Measurements from ENCODE around the gene NUCB2. TPM values are rescaled to one million over a fixed set of nuclear protein-coding genes. Genes with fewer than 3 reads are reported as not detected.

The NUCB2 gene
- total and polyA plus RNA-seq, 10 of the 15 experiments (the other 5 are each of a cell fraction or from before 2014, with no cell fraction given) = 16.0 to 74.1 (median 52.1) TPM

- no peak overlapping the region for H3K4me2 ChIP-seq (ENCODE audit: control insufficient read depth, insufficient read depth)
- RAD21 ChIA-PET (ENCODE audit: unreplicated experiment) = no interaction called here
- no peaks in the 10 kb centered on the region; the same call in 1 of the 2 replicates for H4K20me1 ChIP-seq (ENCODE audit: control insufficient read depth, insufficient read depth)
- H3K4me3 ChIP-seq = no peak overlapping the region
- no peaks in the 10 kb centered on the region for H3K36me3 ChIP-seq (ENCODE audit: control insufficient read depth in 2 of 2, insufficient read depth in 2 of 2, low read length in 1 of 2)
- no peak overlapping the region for H2AFZ ChIP-seq (ENCODE audit: control insufficient read depth, low read depth, low read length)
- no peaks in the 10 kb centered on the region for H3K79me2 ChIP-seq (ENCODE audit: control insufficient read depth, insufficient read depth, low read length)
- 48% methylated on average over 3 of the region's 3 CpGs for WGBS (ENCODE audit: insufficient coverage, insufficient replicate concordance, low lambda C conversion rate, missing lambda C conversion rate)
- CTCF ChIA-PET = no interaction called here
- no peak overlapping the region for H3K9ac ChIP-seq (ENCODE audit: control insufficient read depth, insufficient read depth, low read length)
- SMC1A ChIA-PET (ENCODE audit: uncharacterized antibody, unreplicated experiment) = interaction anchor here (0.6 kb wide), 1 partner anchor 108 kb away, joined by 3 read pairs; no protein-coding TSS in a partner anchor
- ATAC-seq (no peak), DNase-seq (ENCODE audit: low read depth, low spot score) (no peak), FAIRE-seq (no peak)
- BruUV-seq (replicated peaks) = no TSS peak
- no peaks in the 10 kb centered on the region for H3K27me3 ChIP-seq (replicated peaks in 1 of 2; ENCODE audit: control insufficient read depth in 2 of 2, insufficient read depth in 2 of 2, low read length in 1 of 2)
- TF ChIP-seq ATF3 (IDR thresholded peaks at IDR 0.05; ENCODE audit: borderline replicate concordance, extremely low read depth, low read depth, low read length) (no peak), BCL3 (IDR thresholded peaks at IDR 0.05; ENCODE audit: borderline replicate concordance, insufficient read depth, low read depth, low read length, poor library complexity, severe bottlenecking) (no peak), SMARCA5 (IDR thresholded peaks at IDR 0.05) (no peak), ELK1 (IDR thresholded peaks at IDR 0.05; ENCODE audit: low read depth, low read length) (no peak), HDGF (IDR thresholded peaks at IDR 0.05) (no peak), RBBP5 (conservative IDR thresholded peaks at IDR 0.05) (no peak), YY1 (IDR thresholded peaks at IDR 0.05; ENCODE audit: low read depth, low read length) (no peak), NFIC (IDR thresholded peaks at IDR 0.05; ENCODE audit: low read depth, low read length) (no peak), IKZF2 (IDR thresholded peaks at IDR 0.05) (no peak), CEBPZ (IDR thresholded peaks at IDR 0.05; ENCODE audit: low read depth, low read length) (no peak), STAT1 (conservative IDR thresholded peaks at IDR 0.05) (no peak)
- H3K27ac ChIP-seq (ENCODE audit: control insufficient read depth, insufficient read depth) = no peak overlapping the region
- H3K4me1 ChIP-seq (ENCODE audit: control insufficient read depth, insufficient read depth, low read length) = no peaks in the 10 kb centered on the region
- intact Hi-C loops (cut with micrococcal nuclease; ENCODE audit: unreplicated experiment) = no loop called here
- H3K9me3 ChIP-seq (replicated peaks; ENCODE audit: control insufficient read depth, insufficient read depth, low read length) = peaks cover 20% of the 10 kb centered on the region
- POLR2A ChIA-PET = no interaction called here
- in situ Hi-C loops (cut with MboI) = no loop called here
Observed at GRCh38 chr11:17376493-17376892, 100.0 kb downstream of the NUCB2 start.

Data from GM12878 (cell line).